WI38 (cell line): Measurements from ENCODE around the gene POU2F3.

ENCODE experiments used
- H3K4me3 ChIP-seq: 2 replicates; pipeline ENCODE4 v1.5.1; 2011; ENCODE audit warnings: low read depth, mild to moderate bottlenecking, control low read depth, low read length
- TF ChIP-seq, protein P1 (sequence below): IDR thresholded peaks from 2 replicates; pipeline ENCODE4 v1.5.1; 2012; ENCODE audit warnings: low read depth, mild to moderate bottlenecking, control low read depth, low read length

POU2F3 gene

DNA sequence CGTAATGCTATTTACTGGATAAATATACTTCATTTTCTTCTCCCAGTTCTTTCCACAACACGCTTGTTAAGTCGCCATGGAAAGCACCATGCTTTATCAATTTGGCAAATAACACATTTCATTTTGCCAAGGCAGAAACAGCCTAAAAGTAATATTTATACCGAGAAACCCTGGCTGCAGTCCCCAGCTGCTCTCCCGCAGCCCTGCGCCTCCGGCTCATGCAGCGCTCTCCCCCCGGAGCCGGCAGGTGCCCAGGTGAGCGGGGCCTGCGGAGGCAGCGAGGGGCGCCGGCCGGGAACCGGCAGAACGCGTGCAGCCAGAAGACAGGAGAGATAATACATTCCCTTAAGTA lies 95.6 kb downstream of the POU2F3 start:
- TF ChIP-seq, protein P1, sequence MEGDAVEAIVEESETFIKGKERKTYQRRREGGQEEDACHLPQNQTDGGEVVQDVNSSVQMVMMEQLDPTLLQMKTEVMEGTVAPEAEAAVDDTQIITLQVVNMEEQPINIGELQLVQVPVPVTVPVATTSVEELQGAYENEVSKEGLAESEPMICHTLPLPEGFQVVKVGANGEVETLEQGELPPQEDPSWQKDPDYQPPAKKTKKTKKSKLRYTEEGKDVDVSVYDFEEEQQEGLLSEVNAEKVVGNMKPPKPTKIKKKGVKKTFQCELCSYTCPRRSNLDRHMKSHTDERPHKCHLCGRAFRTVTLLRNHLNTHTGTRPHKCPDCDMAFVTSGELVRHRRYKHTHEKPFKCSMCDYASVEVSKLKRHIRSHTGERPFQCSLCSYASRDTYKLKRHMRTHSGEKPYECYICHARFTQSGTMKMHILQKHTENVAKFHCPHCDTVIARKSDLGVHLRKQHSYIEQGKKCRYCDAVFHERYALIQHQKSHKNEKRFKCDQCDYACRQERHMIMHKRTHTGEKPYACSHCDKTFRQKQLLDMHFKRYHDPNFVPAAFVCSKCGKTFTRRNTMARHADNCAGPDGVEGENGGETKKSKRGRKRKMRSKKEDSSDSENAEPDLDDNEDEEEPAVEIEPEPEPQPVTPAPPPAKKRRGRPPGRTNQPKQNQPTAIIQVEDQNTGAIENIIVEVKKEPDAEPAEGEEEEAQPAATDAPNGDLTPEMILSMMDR = no peak
- H3K4me3 ChIP-seq = peak overlapping the region; percentile 71

DNA sequence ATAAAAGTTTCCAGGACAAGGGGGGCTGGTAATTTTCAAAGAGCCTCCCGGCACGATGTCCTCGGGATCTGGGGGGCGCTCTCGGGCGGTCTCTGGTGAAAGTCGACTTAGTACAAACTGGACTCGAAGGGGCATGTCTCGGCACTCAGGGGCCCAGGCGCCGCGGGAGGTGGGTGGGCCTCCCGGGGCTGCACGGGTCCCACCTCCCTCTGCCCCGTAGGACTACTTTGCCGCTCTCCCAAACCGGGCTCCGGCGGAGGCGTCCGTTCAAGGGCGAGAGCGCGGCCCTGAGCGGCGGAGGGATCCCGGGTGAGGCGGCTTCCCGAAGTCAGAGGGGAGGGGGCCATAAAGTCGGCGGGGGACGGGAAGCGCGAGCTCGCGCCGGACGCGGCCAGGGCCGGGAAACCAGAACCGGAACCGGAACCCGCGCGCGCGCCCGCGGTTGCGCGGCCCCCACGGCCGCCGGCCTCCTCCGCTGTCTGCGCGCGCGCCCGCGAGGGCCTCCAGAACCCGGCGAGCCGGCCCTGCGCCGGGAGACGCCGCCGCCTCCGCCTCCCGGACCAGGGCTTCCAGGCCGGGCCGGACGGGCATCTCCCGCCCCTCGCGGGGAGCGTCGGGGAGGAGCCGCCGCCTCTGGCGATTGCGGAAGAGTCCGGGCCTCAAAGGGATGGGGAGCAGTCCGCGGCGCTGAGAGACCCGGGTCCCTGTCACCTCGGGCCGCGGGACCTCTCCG lies 96.1 kb downstream of the POU2F3 start, which contains the start of gene ARHGEF12:
ARHGEF12 (plus strand) TSS at position 506 of the 733 bp plus-strand sequence. CDS start 831 bp downstream, outside the sequence.
- TF ChIP-seq, protein P1 = peak; percentile 40
- H3K4me3 ChIP-seq = peak within 1 kb of the TSS; percentile 86

DNA sequence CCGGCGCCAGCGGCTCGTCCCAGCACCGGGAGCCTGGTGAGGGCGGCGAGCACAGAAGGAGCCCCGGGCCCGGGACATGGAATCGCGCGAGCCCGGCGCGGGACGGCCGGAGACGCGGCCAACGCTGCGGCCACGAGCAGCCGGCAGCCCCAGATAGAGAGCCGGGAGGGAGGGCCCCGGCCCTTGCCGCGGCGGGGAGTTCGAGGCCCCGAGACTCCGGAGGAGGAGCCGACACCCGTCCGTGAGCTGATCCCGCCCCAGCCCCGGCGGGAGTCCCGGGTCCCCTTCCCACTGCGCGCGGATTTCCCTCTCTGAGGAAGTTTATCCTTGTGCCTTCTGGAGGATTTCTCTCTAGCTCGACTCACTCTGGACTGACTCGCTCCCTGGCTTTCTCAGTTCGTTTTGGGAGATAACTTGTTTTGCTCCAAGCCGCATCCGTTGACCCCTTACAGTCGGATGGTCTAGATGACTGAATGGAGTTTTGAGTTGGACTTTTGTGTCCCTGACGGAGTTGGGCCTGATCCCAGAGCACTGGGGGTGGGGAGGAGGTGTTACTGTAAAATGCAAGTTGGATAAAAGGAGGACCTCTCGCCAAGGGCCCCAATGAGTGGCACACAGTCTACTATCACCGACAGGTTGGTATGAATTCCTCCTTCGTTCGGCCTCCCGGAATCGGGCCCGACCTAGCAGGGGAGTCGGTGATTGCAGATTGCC lies 96.9 kb downstream of the POU2F3 start:
- TF ChIP-seq, protein P1 = no peak
- H3K4me3 ChIP-seq = peak overlapping the region; percentile 86

DNA sequence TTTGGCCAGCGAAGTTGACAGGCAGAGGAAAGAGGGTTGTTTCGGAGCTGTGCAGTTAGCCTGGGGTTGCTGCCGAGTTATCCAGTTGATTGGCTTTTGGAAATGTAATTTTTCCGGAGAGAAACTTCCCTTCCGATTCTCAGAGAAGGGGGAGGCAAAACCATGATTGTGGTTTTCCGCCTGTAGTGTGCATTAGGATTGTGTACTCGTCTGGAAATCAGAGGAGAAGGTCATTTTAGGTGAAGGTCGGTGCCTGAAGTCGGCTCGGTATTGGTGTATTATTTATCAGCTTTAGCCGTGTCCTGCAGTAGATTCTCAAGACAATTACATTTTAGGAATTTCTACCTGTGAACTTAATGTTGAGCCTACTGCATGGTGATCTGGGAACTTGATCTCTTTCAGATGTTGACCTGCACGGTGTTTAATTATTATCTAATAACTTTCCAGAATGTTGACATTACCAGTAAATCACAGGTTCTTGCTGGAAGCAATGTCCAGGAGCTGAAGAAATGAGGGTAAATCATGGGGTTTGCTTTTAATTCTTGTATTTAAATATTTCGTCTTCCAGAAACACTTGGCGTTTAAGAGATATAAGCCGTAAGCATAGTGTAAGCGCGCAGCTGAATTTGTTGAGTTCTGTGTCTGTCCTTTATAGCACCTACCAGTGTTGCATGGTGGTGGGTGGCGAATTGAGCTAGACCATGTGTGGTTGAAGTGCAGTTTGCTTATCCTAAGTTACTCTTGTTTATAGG lies 97.6 kb downstream of the POU2F3 start:
- TF ChIP-seq, protein P1 = no peak
- peak overlapping the region; percentile 86 for H3K4me3 ChIP-seq

DNA sequence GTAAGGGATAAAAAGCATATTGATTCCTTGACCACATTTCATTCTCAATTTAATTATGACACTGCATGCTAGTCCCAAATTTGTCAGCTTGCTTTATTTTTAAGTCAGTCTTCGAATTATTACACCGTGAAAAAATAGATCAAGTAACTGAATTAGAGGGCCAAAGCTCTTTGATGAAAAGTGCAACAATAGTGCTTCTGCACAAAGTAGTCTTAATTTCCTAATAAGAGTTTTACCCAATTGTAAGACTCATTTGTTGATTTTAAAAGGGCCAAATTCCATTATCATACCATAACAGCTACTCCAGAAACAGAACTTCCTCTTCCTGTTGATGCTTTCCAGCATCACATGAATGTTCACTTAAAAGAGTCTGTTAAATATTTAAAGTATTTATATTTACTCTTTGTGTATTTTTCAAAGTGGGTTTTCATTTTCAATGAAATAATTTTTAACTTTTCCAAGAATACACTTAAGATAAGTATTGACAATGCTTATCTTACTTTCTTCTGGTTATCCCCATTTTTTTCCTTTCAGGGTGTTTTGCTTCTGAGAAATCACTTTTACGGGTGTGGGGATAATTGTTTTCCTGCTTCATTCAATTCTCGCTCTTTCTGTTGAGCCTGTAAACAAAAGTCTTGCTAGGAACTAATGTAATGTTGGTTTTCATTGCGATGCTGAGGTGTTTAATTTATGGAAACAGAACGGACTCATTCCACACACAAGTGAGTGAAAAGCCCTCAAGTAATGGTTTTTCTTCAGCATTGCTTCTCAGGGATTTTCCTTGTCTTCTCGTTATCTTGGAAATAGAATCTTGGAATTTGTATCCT lies 98.4 kb downstream of the POU2F3 start:
- TF ChIP-seq, protein P1 = no peak
- peak overlapping the region; percentile 86 for H3K4me3 ChIP-seq

DNA sequence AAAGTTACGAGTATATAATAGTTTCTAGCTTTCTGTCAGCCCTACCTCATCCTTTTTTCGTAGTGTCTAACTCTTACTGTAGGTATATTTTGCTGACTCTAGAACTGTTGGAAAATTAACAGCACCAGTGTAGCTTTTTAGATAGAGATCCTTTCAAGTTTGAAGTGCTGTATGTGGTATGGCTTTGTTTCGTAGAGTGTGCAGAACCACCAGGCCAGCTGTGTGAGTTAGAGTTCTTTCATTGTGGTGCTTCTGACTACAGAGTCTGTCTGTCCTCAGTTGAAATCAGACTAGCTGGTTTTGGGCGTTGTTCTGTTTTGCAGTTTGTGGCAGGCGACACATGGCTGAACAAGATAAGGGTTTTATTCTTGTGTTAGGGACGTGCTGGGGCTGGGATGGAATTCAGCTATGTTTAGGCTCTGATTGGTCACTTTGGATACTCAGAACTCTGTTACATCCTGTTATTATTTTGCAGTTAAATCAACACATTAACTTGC lies 99.5 kb downstream of the POU2F3 start:
- TF ChIP-seq, protein P1 = no peak
- peak overlapping the region; percentile 86 for H3K4me3 ChIP-seq
